Measurements from ENCODE around the gene SPTLC1.
"Not testable (repeated sequence)": the region's sequence is repeated elsewhere in the genome, so short reads cannot be mapped to it uniquely, and the experiment has no call there.

The SPTLC1 gene

GRCh38 chr9:92140074-92140753 lies 25.0 kb upstream of the SPTLC1 start:
- DNase-seq: peak; percentile 58

- DNase-seq: not testable (repeated sequence)
Observed at GRCh38 chr9:92138960-92139540, 23.8 kb upstream of the SPTLC1 start.

GRCh38 chr9:92138157-92138959 lies 23.1 kb upstream of the SPTLC1 start:
- peak; percentile 33 for DNase-seq

GRCh38 chr9:92136184-92136858 lies 21.1 kb upstream of the SPTLC1 start:
- no peak for DNase-seq

GRCh38 chr9:92135576-92135975 lies 20.4 kb upstream of the SPTLC1 start:
- DNase-seq: no peak

- DNase-seq: peak; percentile 69
Observed at GRCh38 chr9:92133949-92134604, 18.9 kb upstream of the SPTLC1 start.

GRCh38 chr9:92132913-92133312 lies 17.7 kb upstream of the SPTLC1 start:
- not testable (repeated sequence) for DNase-seq

GRCh38 chr9:92132501-92132900 lies 17.3 kb upstream of the SPTLC1 start:
- no peak for DNase-seq

- no peak for DNase-seq
Observed at GRCh38 chr9:92122800-92123199, 7.6 kb upstream of the SPTLC1 start.

GRCh38 chr9:92122061-92122460 lies 6.8 kb upstream of the SPTLC1 start:
- DNase-seq: no peak

GRCh38 chr9:92121265-92121664 lies 6.1 kb upstream of the SPTLC1 start:
- DNase-seq: no peak

GRCh38 chr9:92120138-92120537 lies 4.9 kb upstream of the SPTLC1 start:
- DNase-seq: no peak

- no peak for DNase-seq
Observed at GRCh38 chr9:92119586-92119985, 4.4 kb upstream of the SPTLC1 start.

- DNase-seq: no peak
Observed at GRCh38 chr9:92108122-92108521, 7.1 kb downstream of the SPTLC1 start.

GRCh38 chr9:92105446-92106225 lies 9.6 kb downstream of the SPTLC1 start:
- DNase-seq: not testable (repeated sequence)

- DNase-seq: not testable (repeated sequence)
Observed at GRCh38 chr9:92103601-92104000, 11.6 kb downstream of the SPTLC1 start.

- no peak for DNase-seq
Observed at GRCh38 chr9:92100237-92100911, 14.8 kb downstream of the SPTLC1 start.

GRCh38 chr9:92098638-92099037 lies 16.6 kb downstream of the SPTLC1 start:
- no peak for DNase-seq

- no peak for DNase-seq
Observed at GRCh38 chr9:92097997-92098482, 17.2 kb downstream of the SPTLC1 start.

- no peak for DNase-seq
Observed at GRCh38 chr9:92095236-92095635, 20.0 kb downstream of the SPTLC1 start.

GRCh38 chr9:92094655-92095054 lies 20.6 kb downstream of the SPTLC1 start:
- DNase-seq: no peak
